GM18502 (cell line): ENCODE measurements around the gene ZNF524.
"Not testable (repeated sequence)": the region's sequence is repeated elsewhere in the genome, so short reads cannot be mapped to it uniquely, and the experiment has no call there.

Source experiments
- ATAC-seq: cut with Tn5 transposase; IDR thresholded peaks from one replicate; pipeline ENCODE4 v1.9.1; 2021; ENCODE audit warnings: mild to moderate bottlenecking; ENCODE audit not compliant: unreplicated experiment, poor library complexity

Gene ZNF524

GRCh38 chr19:55581145-55581822, 18.8 kb upstream of the ZNF524 start:
- ATAC-seq = peak; percentile 34

GRCh38 chr19:55581823-55582223, 18.3 kb upstream of the ZNF524 start:
- ATAC-seq = no peak

- not testable (repeated sequence) for ATAC-seq
Measured at GRCh38 chr19:55582284-55582683, 17.8 kb upstream of the ZNF524 start.

GRCh38 chr19:55583897-55584296, 16.2 kb upstream of the ZNF524 start:
- not testable (repeated sequence) for ATAC-seq

- no peak for ATAC-seq
Measured at GRCh38 chr19:55584871-55585270, 15.2 kb upstream of the ZNF524 start.

- no peak for ATAC-seq
Measured at GRCh38 chr19:55585658-55586339, 14.3 kb upstream of the ZNF524 start.

- ATAC-seq = peak; percentile 89
Measured at GRCh38 chr19:55586976-55587668, 13.0 kb upstream of the ZNF524 start.

- no peak for ATAC-seq
Measured at GRCh38 chr19:55588738-55589137, 11.3 kb upstream of the ZNF524 start.

- ATAC-seq = no peak
Measured at GRCh38 chr19:55590109-55590508, 10.0 kb upstream of the ZNF524 start.

- ATAC-seq = no peak
Measured at GRCh38 chr19:55590617-55591016, 9.5 kb upstream of the ZNF524 start.

- no peak for ATAC-seq
Measured at GRCh38 chr19:55591555-55591954, 8.5 kb upstream of the ZNF524 start.

- ATAC-seq = no peak
Measured at GRCh38 chr19:55592391-55593090, 7.5 kb upstream of the ZNF524 start.

GRCh38 chr19:55593096-55593772, 6.9 kb upstream of the ZNF524 start:
- no peak for ATAC-seq

GRCh38 chr19:55594996-55595545, 5.0 kb upstream of the ZNF524 start:
- ATAC-seq = no peak

- no peak for ATAC-seq
Measured at GRCh38 chr19:55596304-55596703, 3.8 kb upstream of the ZNF524 start.

GRCh38 chr19:55597501-55597921, 2.6 kb upstream of the ZNF524 start:
- ATAC-seq = no peak

GRCh38 chr19:55598034-55598433, 2.1 kb upstream of the ZNF524 start:
- ATAC-seq = no peak

GRCh38 chr19:55598719-55599467, 1.2 kb upstream of the ZNF524 start:
- peak; percentile 58 for ATAC-seq

- ATAC-seq = peak; percentile 55
Measured at GRCh38 chr19:55599468-55599841, 633 bp upstream of the ZNF524 start, which contains the start of gene FIZ1. Gene FIZ1, minus strand, starts transcription at chr19:55599517. Its CDS starts 1,652 bp downstream, at chr19:55597865.
